GM18508 (cell line): ENCODE measurements around the gene TRHDE.

ENCODE experiments used
- ATAC-seq: cut with Tn5 transposase; IDR thresholded peaks from one replicate; pipeline ENCODE4 v1.9.1; 2021; ENCODE audit warnings: moderate number of reproducible peaks; ENCODE audit not compliant: insufficient read depth, unreplicated experiment

Gene TRHDE, protein sequence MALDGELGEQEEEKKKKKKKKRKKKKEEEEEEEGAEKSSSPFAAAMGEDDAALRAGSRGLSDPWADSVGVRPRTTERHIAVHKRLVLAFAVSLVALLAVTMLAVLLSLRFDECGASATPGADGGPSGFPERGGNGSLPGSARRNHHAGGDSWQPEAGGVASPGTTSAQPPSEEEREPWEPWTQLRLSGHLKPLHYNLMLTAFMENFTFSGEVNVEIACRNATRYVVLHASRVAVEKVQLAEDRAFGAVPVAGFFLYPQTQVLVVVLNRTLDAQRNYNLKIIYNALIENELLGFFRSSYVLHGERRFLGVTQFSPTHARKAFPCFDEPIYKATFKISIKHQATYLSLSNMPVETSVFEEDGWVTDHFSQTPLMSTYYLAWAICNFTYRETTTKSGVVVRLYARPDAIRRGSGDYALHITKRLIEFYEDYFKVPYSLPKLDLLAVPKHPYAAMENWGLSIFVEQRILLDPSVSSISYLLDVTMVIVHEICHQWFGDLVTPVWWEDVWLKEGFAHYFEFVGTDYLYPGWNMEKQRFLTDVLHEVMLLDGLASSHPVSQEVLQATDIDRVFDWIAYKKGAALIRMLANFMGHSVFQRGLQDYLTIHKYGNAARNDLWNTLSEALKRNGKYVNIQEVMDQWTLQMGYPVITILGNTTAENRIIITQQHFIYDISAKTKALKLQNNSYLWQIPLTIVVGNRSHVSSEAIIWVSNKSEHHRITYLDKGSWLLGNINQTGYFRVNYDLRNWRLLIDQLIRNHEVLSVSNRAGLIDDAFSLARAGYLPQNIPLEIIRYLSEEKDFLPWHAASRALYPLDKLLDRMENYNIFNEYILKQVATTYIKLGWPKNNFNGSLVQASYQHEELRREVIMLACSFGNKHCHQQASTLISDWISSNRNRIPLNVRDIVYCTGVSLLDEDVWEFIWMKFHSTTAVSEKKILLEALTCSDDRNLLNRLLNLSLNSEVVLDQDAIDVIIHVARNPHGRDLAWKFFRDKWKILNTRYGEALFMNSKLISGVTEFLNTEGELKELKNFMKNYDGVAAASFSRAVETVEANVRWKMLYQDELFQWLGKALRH

DNA sequence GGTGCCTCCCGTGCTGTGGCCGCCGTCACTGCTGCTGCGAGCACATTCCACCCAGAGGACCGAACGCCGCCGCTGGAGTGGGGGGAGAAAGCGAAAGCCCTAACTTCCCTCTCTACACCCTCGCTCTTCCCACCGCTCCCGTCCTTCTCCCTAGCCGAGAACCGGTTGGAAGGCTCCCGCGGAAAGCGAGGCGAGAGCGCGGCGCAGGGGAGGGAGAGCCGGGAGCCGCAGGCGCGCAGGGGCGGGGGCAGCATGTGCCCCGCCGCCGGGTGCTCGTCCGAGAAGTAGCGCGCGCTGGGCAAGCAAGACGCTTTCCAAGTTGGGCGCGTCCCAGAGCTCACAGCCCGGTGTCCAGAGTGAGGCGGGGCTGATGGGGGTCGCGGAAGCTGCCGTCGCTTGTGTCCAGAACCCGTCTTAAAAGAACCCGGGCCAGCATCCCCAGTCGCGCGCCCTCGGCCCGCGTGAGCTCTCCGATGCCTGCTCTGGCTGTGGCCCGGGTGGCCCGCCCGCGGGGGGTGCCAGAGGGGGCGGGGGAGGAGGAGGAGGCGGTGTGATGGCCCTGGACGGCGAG, at the start of gene TRHDE:
TRHDE (plus strand) TSS at position 280 of the 571 bp plus-strand sequence; CDS start at position 554, 274 bp downstream.
- ATAC-seq, result no peak

GRCh38 chr12:72226510-72226909, 45.7 kb upstream of the TRHDE start:
- ATAC-seq, result no peak

DNA sequence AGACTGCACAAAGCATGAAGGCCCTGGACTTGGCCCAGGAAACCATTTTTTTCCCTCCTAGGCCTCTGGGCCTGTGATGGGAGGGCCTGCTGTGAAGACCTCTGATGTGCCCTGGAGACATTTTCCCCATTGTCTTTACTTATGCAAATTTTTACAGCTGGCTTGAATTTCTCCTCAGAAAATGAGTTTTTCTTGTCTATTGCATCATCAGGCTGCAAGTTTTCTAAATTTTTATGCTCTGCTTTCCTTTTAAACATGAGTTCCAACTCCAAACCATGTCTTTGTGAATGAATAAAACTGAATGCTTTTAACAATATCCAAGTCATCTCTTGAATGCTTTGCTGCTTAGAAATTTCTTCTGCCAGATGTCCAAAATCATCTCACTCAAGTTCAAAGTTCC, 43.7 kb upstream of the TRHDE start:
- no peak for ATAC-seq

DNA sequence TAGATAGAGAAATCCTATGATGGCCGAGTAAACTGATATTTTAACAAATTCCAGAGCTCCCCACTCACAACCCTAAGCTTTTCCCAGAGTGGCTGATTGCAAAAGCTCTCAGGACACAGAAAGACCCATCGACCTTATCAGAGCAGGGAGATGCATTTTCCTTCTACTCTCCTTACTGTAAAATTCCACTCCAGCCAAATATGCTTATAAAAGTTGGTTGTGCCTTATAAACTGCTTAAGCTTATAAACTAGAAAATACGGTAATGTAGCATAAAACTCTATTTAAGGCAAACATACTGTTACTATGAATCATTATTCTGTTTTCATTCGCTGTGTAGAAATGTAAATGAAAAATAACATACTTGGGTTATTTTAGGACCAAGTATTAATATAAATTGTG, 41.6 kb upstream of the TRHDE start:
- no peak for ATAC-seq

DNA sequence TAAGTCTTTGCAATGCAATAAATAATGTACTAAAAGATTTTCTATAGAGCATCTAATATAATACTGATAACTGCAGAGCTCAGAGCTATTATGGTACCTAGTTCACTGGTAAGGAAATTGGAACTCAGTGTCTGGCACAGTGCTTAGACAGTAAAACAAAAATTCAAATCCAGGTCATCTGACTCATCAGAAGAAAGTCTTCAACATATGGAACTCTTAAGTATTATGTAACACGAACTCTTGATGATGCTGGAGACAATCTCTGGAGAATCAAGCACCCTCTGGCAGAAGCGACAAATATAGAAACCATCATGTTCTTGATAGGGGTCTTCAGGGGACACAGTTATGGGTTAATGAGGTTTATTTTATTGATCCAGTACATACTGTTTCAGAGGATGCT, 37.3 kb upstream of the TRHDE start:
- no peak for ATAC-seq

DNA sequence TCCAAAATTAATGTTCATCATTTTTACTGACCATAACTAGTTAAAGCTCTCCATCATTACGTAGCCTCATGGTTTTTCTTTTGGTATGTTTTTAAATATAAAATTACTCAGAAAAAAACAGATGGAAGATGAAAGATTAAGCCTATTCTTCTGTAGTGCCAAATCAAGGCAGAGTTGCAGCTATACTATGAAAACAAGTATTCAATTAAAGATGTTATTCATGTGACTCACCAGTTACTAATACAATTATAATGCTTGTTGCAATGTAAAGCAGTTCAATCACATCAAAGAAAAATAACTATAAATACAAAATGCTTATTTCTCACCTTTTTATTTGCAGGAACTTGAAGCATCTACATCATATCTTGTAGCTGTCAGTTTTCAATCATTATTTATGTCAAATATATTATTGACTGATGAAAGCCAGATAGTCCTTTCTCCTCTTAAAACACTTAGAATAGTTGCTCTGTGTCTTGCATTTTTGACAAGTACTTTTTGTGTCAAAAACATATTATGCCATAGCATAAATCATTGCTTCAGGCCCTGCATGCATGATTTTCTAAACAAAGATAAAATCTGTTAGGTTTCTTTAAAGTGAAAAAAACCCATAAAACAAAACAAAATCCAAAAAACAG, 36.0 kb upstream of the TRHDE start:
- no peak for ATAC-seq

GRCh38 chr12:72241552-72241951, 30.6 kb upstream of the TRHDE start:
- ATAC-seq, result no peak

DNA sequence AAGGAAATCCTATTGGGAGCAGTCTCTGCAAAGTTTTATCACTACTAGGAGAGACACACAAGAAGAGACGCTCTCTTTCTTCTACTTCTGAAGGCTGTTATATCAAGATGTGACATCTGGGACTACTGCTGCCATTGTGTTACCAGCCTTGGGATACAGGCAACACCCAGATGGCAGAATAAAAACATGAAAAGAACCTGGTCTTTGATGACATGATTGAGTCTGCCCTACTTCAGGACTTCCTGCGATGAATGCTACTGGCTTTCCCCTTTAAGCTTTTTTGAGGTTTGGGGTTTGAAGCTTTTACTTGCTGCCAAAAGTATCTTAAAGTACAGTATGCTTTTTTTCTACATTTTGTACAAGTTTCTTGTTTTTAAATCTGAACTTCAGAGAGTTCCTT, 29.2 kb upstream of the TRHDE start:
- ATAC-seq, result no peak

GRCh38 chr12:72246370-72246769, 25.8 kb upstream of the TRHDE start:
- ATAC-seq, result no peak

DNA sequence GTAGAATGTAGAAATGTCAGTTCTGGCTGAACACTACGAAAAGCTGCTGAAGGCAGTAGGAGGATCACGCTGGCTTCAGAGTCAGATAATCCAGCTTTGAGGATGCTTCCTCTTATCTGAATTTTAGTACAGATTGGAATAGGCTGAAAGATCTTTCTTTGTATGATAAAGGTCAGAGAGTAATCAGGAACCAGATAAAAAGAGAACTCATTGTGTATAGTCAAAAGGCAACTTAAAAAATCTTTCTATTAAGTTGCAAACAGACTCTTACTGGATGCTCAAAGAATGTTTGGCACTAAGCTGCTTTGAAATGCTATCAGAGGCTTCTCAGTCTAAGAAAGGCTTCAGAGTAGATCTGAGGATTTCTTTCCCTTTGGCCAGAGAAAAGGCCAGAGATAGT, 21.8 kb upstream of the TRHDE start:
- no peak for ATAC-seq

- ATAC-seq, result no peak
Observed at GRCh38 chr12:72256725-72257124, 15.4 kb upstream of the TRHDE start.

- no peak for ATAC-seq
Observed at GRCh38 chr12:72261885-72262284, 10.3 kb upstream of the TRHDE start.

- ATAC-seq, result no peak
Observed at GRCh38 chr12:72264548-72265175, 7.5 kb upstream of the TRHDE start.

DNA sequence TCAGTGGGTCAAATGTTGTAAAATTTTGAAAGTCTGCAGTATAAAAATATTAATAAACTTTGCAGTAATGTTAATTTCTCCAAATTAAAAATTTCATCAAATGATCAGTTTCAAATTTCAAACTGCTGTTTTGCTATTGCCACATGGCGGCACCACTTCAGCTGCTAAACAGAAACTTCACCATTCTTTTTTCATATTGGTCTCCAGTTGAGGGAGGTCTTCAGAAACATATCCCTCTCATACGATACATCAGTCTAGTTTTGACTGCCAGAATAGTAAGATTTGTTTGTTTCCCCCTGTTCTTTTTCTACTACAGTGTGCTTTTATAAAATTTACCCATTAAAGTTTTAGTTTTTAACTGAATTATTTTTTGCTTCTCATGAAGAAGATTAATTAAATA, 4.2 kb upstream of the TRHDE start:
- ATAC-seq, result no peak

GRCh38 chr12:72268386-72268785, 3.8 kb upstream of the TRHDE start:
- no peak for ATAC-seq

GRCh38 chr12:72269491-72269890, 2.7 kb upstream of the TRHDE start:
- no peak for ATAC-seq

DNA sequence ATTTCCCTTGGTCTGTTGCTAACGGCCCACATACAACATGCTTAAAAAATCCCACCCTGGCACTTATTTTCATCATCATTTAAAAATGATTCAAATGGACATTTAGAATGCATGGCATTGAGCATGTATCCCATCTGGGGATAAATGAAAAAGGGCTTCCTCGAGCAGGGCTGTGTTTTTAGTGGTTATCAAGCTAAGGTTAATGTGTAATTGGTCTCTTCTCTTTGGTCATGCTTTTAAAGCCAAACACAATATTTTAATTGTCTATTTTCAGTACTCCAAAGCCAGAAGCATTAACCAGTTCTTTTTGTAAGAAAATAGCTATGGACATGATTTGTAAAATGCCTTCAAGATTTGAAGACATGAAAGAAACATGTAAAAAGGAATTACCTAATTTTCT, 1.9 kb upstream of the TRHDE start:
- no peak for ATAC-seq

GRCh38 chr12:72270961-72271360, 1.2 kb upstream of the TRHDE start:
- ATAC-seq, result no peak

DNA sequence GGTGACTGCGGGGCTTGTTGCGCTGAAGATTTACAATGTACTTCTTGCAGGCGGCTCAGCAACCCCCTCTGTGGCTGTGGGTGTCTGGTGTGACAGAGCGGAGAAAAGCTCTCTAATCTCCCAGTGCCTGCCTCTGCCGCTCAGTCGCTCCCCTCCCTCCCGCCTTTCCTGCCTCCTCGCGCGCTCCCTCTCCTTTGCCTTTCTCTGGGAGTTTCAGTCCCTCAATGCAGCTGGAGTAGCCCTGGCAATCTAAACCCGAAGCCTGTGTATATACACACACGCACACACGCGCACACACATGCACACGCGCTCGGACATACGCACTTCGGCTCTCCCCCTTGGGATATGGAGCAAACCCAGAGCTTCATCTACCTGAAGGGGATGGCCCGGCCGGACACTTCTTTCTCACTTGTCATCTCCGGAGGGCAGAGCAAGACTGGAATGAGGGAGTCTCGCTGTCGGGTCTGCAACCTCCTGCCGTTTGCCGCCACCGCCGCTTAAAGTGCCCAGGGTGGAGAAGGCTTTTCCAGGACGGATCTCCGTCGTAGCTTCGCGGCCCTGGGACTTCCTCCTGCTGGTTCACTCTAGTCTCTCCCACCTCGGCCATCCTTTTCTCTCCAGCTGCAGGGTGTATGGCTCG, 599 bp upstream of the TRHDE start:
- ATAC-seq, result no peak
